ENCODE measurements around the gene CAMKMT.

CAMKMT gene

GRCh38 chr2:44663471-44664073, 301.8 kb downstream of the CAMKMT start:
- no peak for DNase-seq

- peak; percentile 16 for DNase-seq
These were observed 306.6 kb downstream of the CAMKMT start for GRCh38 chr2:44668336-44668735.

DNA sequence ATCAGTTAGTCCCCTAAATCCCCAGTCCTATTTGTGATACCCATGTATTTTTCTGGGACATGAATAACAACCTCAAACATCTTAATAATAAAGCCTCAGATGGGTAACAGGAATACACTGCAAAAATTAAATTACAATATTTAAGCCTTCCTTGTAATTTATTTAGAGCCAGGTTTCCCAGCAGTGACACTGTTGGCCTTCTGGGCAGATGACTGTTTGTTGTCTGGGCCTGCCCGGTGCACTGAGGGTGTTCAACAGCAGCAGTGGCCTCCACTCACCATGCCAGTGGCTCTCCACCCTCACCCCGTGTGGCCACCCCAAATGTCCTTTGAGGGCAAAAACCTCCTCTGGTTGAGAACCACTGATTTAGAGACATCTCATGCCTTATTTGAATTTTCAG, 309.5 kb downstream of the CAMKMT start:
- DNase-seq, result no peak

- DNase-seq, result no peak
These were observed 310.2 kb downstream of the CAMKMT start for GRCh38 chr2:44671916-44672315.

GRCh38 chr2:44672431-44672830, 310.7 kb downstream of the CAMKMT start:
- DNase-seq, result no peak

- no peak for DNase-seq
These were observed 312.9 kb downstream of the CAMKMT start for GRCh38 chr2:44674473-44675284.

- DNase-seq, result no peak
These were observed 314.6 kb downstream of the CAMKMT start for GRCh38 chr2:44676379-44676778.

DNA sequence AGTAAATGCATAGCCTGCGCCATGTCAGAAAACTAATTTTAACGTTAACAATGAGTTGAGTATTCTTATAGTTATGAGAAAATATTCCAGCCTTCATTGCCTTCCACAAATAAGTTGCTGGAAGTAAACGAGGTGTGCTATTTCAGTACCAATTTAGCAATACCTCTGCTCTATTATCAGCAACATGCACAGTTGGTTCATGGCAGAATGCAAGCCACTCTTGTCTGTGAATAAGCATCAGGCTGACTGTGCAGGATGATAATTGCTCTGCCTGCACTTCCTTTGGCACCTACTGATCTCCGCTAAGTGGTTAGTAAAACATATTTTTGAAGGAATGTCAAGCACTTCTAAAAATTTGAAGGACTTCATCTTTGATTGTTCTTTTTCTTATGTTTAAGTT, 317.8 kb downstream of the CAMKMT start:
- DNase-seq, result no peak

DNA sequence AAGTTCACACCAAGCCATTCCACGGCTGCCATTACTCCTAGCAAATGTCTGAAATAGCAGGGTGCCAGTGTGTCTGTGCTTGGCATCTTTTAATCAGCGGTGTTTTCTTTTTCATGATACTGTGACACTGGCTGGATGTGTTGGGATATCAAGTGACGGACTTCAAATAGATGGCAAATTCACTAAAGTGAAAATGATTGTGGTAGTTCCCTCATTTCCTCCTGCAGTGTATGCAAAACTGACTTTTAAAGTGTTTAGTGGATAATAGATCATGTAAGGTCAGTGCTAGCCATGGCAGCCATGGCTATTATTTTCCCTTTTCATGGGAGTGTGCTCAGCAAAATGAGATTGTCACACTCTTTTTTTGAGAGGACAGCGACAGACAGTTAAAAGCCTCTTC, 318.2 kb downstream of the CAMKMT start:
- no peak for DNase-seq

DNA sequence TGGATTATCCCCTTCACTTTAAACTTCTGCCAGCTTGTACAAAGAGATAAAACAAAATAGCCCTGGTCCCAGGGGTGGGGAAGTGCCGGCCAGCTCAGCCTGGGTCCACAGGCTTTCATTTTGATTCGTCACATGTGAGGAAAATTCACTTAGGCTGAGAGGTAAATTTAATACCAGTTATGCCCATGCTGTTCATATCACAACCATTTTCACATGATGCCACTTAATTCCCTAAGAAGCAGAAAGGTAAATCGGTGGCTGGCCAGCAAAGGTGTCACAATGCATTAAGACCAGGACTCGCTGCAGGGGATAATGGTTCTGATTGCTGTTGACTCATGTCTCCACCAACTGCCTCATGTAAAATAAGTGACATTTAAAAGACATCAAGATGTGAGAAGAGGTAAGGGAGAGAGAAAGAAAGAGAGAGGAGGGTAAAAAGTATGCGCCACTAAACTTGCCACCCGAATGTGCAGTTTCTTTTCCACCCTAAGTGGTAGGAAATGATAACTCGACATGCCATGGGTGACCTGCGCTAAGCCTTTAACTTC, 318.8 kb downstream of the CAMKMT start:
- no peak for DNase-seq

- DNase-seq, result no peak
These were observed 319.3 kb downstream of the CAMKMT start for GRCh38 chr2:44680983-44681531.

DNA sequence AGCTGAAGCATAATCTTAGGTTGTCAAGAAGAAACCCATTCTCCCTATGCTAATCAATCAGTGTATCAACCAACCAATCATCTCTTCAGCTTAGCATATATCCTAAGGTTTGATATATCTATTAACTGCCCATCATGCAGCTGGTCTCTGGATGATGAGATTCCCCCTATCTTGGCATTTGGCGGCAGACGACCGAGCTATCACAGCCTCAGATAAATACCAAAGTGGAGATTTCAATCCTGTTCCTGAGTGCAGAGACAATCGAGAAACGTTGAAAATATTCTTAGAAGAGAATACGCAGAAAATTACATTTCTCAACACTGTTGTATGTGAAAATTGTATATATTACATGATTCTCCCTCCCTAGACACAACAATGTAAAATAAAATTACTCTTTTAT, 320.7 kb downstream of the CAMKMT start:
- no peak for DNase-seq

GRCh38 chr2:44684559-44684958, 322.8 kb downstream of the CAMKMT start:
- DNase-seq, result no peak

DNA sequence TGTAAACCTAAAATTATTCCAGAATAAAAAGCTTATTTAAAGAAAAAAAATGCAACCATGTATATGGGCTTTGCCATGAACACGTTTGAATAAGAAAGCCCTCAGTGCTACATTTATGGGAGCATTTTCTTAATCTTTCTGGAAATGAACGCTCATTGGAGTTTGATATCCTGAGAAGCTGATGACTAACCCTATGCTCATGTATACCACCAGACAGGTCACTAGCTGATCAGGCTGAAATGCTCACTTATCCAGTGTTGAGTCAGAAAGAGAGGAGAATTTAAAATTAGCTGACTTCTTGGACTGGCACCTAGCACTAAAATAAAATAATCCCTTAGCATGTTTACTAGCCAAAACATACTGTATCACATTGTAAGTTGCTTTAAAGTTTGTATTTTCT, 324.8 kb downstream of the CAMKMT start:
- no peak for DNase-seq

- no peak for DNase-seq
These were observed 326.1 kb downstream of the CAMKMT start for GRCh38 chr2:44687686-44688455.

DNA sequence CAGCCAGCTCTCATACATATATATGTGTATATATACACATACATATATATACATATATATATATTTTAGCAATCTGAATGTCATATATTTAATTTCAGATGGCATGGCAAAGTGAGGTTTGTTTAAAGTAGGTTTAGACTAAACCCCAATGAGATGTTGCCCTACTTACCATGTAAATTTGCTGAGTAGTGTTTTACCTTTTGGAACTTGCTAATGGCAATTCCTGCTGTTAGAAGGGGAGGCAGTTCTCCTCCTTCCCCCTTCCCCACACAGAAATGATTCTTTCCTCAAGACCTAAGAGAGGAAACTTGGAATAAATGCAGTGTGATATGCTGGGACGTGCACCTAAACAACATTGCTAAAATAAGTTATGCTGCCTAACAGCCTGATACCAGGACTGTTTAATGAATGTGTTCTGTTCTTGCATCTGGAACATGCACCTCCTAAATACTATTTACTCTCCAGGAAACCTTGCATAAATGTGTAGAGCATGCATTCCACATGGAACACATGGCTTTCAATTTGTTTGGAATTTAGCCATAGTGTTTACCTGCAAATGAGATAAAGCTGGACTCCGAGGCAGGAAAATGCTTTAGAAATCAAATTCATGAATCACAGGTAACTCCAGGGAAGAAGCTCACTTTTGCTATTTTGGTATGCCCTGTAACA, 326.8 kb downstream of the CAMKMT start:
- no peak for DNase-seq

DNA sequence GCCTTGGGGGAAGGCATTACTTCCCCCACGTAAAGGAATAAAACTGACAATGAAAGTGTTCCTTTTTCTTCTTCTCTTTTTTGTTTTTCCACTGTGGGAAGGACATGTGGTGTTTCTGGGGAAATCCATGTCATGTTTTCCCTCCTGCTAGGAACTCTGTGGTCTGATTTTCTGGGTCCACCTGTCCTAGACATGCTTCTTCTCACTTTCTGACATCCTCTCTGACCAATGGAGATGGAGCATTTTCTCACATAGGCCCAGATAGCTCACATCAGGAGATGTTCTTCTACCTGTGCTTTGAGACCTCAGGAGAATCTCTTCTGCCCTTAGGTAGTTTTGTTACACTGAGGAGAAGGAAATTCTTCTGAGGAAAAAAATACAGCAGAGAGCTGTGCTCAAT, 327.8 kb downstream of the CAMKMT start:
- no peak for DNase-seq

- DNase-seq, result no peak
These were observed 329.5 kb downstream of the CAMKMT start for GRCh38 chr2:44691174-44691785.

DNA sequence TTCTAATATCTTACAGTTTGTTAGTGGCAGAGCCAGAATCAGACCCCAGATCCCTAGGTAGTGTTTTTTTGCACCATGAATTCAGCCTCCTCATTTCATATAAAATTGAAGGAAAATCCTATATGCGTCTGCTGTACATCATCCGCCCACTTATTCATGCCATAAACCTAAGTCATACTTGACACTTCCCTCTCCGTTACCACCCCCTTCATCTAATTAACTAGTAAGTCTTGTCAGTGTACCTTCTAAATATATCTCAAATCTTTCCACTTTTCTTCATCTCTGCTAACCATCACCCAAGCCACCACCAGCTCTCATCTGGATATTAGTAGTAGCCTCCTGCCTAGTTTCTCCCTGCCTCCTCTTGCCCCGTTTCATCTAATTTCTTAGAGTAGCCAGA, 331.1 kb downstream of the CAMKMT start:
- no peak for DNase-seq

- no peak for DNase-seq
These were observed 339.1 kb downstream of the CAMKMT start for GRCh38 chr2:44700824-44701223.

DNA sequence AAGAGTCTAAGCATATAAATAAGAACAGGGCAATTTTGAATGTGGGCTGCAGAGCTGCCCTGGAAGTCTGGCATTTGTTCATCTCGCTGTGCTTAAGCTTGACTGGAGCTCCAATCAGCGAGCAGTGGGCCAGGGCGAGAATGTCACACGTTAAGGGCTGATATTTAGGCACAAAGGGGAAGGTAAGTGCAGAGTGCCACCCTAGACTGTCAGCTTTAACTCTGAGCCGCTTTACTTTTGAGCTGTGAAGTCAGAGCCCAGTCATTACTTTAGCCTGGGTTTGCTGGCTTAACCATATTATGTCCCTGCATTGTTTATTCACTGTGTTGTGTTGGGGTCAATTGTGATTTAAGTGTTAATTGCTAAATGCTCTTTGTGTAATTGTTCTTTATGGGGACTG, 343.6 kb downstream of the CAMKMT start:
- DNase-seq, result no peak

- no peak for DNase-seq
These were observed 344.2 kb downstream of the CAMKMT start for GRCh38 chr2:44705876-44706480.
